HEK293 (cell line): ENCODE data around the gene EFHC1.

ENCODE experiments used
- REPIN1 ChIP-seq: fragments of 450-650 bp; formaldehyde crosslinking; IDR thresholded peaks from 2 replicates; pipeline ENCODE4 v1.5.1; 2017; ENCODE audit warnings: missing biosample characterization, missing genetic modification characterization, low read depth
- ZNF114 ChIP-seq: fragments of 450-650 bp; formaldehyde crosslinking; IDR thresholded peaks from 2 replicates; pipeline ENCODE4 v1.5.0; 2017; ENCODE audit warnings: missing biosample characterization, missing genetic modification characterization
- ZNF561 ChIP-seq: fragments of 450-650 bp; IDR thresholded peaks from 2 replicates; pipeline ENCODE4 v1.5.1; 2018; ENCODE audit warnings: missing biosample characterization, missing genetic modification characterization, borderline replicate concordance
- TF ChIP-seq, protein P1 (sequence below): fragments of 450-650 bp; formaldehyde crosslinking; IDR thresholded peaks from 2 replicates; pipeline ENCODE4 v1.5.1; 2016; ENCODE audit warnings: missing biosample characterization, missing genetic modification characterization
- TF ChIP-seq, protein P2 (sequence below): fragments of 450-650 bp; formaldehyde crosslinking; IDR thresholded peaks from 2 replicates; pipeline ENCODE4 v1.5.1; 2017; ENCODE audit warnings: missing biosample characterization, missing genetic modification characterization
- TF ChIP-seq, protein P3 (sequence below): IDR thresholded peaks from 2 replicates; pipeline ENCODE4 v1.6.1; 2011; ENCODE audit warnings: mild to moderate bottlenecking, low read depth, low read length, borderline replicate concordance

DNA sequence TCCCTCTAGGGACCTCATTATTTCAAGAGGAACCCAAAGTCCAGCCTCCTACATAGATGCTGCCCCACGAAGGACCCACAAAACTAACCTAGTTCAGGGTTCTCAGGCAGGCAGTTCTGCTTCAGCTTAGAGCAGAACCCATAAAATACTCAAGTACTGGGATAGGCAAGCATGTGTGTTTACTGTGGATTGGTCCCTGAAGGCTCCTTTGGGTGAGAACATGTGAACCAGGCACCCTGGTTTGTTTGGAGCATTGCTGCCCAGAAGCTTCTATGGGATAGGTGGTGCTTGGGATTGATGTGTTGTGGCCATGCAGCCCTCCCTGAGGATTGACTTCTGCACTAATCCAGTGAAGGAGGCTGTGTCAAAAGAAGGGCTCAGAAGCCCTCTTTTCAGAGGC, 14.9 kb upstream of the EFHC1 start:
- TF ChIP-seq, protein P1, sequence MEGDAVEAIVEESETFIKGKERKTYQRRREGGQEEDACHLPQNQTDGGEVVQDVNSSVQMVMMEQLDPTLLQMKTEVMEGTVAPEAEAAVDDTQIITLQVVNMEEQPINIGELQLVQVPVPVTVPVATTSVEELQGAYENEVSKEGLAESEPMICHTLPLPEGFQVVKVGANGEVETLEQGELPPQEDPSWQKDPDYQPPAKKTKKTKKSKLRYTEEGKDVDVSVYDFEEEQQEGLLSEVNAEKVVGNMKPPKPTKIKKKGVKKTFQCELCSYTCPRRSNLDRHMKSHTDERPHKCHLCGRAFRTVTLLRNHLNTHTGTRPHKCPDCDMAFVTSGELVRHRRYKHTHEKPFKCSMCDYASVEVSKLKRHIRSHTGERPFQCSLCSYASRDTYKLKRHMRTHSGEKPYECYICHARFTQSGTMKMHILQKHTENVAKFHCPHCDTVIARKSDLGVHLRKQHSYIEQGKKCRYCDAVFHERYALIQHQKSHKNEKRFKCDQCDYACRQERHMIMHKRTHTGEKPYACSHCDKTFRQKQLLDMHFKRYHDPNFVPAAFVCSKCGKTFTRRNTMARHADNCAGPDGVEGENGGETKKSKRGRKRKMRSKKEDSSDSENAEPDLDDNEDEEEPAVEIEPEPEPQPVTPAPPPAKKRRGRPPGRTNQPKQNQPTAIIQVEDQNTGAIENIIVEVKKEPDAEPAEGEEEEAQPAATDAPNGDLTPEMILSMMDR (tag by site-specific recombination) = no peak
- no peak for TF ChIP-seq ZNF114 (tag by site-specific recombination)
- TF ChIP-seq ZNF561 (tag by site-specific recombination) = no peak
- TF ChIP-seq REPIN1 (tag by site-specific recombination) = no peak
- TF ChIP-seq, protein P2, sequence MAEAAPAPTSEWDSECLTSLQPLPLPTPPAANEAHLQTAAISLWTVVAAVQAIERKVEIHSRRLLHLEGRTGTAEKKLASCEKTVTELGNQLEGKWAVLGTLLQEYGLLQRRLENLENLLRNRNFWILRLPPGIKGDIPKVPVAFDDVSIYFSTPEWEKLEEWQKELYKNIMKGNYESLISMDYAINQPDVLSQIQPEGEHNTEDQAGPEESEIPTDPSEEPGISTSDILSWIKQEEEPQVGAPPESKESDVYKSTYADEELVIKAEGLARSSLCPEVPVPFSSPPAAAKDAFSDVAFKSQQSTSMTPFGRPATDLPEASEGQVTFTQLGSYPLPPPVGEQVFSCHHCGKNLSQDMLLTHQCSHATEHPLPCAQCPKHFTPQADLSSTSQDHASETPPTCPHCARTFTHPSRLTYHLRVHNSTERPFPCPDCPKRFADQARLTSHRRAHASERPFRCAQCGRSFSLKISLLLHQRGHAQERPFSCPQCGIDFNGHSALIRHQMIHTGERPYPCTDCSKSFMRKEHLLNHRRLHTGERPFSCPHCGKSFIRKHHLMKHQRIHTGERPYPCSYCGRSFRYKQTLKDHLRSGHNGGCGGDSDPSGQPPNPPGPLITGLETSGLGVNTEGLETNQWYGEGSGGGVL = no peak
- TF ChIP-seq, protein P3, sequence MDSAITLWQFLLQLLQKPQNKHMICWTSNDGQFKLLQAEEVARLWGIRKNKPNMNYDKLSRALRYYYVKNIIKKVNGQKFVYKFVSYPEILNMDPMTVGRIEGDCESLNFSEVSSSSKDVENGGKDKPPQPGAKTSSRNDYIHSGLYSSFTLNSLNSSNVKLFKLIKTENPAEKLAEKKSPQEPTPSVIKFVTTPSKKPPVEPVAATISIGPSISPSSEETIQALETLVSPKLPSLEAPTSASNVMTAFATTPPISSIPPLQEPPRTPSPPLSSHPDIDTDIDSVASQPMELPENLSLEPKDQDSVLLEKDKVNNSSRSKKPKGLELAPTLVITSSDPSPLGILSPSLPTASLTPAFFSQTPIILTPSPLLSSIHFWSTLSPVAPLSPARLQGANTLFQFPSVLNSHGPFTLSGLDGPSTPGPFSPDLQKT = no peak
